Activated CD4-positive, alpha-beta T cell treated with anti-CD3 and anti-CD28 coated beads, Interleukin-2, amount 50 U/mL, for 1 hour (primary cell): ENCODE measurements around the gene ZBED6.
"Not testable (repeated sequence)": the region's sequence is repeated elsewhere in the genome, so short reads cannot be mapped to it uniquely, and the experiment has no call there.

Experiments
- DNase-seq: peaks from one replicate; pipeline ENCODE4 v3.0.0-alpha.2; 2020

The ZBED6 gene

DNA sequence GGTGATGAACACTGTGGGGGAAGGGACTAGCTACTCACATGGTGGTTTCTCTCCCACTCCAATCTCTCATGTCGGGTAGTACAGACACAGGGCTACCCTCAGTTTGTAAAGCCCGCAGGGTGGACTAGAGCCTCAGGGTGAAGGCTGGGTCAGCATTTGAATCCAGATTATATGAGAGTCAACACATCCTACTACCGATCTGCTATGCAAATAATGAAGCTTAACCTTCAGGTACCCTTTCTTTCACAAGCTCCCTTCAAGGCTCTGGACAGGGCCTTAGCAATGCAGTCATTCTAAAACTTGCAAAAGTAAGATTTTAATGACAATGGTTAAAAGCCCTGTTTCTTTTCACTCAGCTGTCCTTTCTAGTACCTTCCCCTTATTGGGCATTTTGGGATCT lies 5.5 kb upstream of the ZBED6 start:
- no peak for DNase-seq

DNA sequence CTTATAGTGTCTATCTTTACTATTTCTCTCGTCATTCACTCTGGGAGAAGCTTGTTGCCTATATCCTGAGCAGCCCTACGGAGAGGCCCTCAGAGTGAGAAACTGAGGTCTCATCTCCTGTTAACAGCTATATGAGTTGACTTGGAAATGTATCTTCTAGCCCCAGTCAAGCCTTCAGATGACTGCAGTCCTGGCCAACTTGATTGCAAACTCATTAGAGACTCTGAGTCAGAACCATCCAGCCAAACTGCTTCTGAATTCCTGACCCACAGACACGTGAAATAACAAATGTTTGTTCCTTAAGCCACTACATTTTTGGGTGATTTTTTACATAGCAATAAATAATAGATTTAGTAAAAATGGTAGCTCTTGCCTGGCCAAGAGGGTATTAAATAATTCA lies 3.9 kb upstream of the ZBED6 start:
- DNase-seq = no peak

- no peak for DNase-seq
These were observed 2.9 kb upstream of the ZBED6 start for GRCh38 chr1:203792486-203792885.

GRCh38 chr1:203793561-203793960 lies 1.9 kb upstream of the ZBED6 start:
- not testable (repeated sequence) for DNase-seq

- no peak for DNase-seq
These were observed 521 bp upstream of the ZBED6 start for GRCh38 chr1:203794764-203795440.

GRCh38 chr1:203796236-203796605 lies 798 bp downstream of the ZBED6 start:
- no peak for DNase-seq

GRCh38 chr1:203797216-203797615 lies 1.8 kb downstream of the ZBED6 start:
- no peak for DNase-seq

- DNase-seq = no peak
These were observed 2.7 kb downstream of the ZBED6 start for GRCh38 chr1:203797948-203798655.

DNA sequence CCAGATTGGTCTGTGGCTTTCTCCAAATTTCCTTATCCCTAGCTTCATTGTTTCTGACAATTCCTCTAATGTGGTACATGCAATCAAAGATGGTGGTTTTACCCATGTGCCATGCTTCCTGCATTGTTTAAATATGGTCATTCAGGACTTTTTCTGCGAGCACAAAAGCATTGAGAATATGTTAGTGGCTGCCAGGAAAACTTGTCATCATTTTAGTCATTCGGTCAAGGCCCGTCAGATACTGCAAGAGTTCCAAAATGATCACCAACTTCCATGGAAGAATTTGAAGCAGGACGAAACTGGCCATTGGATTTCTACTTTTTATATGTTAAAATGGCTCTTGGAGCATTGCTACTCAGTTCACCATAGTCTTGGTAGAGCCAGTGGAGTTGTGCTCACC lies 3.7 kb downstream of the ZBED6 start:
- no peak for DNase-seq

- DNase-seq = no peak
These were observed 4.5 kb downstream of the ZBED6 start for GRCh38 chr1:203799971-203800370.

- no peak for DNase-seq
These were observed 10.3 kb downstream of the ZBED6 start for GRCh38 chr1:203805689-203806088.

DNA sequence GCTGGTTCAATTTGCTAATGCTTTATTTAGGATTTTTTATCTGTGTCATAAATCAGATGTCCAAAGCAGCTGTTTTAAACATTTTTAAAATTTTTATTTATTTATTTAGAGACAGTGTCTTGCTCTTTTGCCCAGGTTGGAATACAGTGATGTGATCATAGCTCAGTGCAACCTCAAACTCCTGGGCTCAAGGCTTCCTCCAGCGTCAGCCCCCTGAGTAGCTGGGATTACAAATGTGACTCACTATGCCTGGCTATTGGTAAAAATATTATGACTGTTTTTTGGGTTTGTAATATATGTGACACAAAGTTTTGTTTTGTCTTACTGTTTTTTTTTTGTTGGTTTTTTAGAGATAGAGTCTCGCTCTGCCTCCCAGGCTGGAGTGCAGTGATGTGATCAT lies 11.8 kb downstream of the ZBED6 start:
- DNase-seq = no peak

DNA sequence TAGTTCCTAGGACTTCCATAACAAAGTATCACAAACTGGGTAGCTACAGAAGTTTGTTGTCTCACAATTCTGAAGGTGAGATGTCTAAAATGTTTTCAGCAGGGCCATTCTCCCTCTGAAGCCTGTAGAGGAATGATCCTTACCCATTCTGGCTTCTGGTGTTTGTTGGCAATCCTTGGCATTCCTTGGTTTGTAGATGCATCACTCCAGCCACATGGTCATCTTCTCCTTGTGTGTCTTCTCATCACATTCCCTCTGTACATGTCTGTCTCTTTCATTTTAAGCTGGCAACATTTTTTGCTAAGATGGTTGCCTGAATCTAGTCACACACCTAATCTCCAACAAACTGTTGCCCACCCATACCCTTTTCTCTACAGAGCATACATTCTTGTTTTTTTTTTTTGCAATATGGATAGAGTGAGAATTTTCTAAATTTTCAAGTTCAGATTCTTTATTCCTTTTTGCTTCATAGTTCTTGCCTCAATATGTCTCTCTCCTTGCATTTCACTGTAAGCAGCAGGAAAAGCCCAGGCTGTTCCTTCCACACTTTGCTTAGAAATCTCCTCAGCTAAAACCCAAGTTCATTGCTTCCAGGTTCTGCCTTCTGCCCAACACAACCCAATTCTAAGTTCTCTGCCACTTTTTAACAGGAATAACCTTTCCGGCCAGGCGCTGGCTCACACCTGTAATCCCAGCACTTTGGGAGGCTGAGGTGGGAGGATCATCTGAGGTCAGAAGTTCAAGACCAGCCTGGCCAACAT lies 18.3 kb downstream of the ZBED6 start:
- no peak for DNase-seq

GRCh38 chr1:203818399-203818798 lies 23.0 kb downstream of the ZBED6 start:
- no peak for DNase-seq

- DNase-seq = no peak
These were observed 27.9 kb downstream of the ZBED6 start for GRCh38 chr1:203823306-203823705.

DNA sequence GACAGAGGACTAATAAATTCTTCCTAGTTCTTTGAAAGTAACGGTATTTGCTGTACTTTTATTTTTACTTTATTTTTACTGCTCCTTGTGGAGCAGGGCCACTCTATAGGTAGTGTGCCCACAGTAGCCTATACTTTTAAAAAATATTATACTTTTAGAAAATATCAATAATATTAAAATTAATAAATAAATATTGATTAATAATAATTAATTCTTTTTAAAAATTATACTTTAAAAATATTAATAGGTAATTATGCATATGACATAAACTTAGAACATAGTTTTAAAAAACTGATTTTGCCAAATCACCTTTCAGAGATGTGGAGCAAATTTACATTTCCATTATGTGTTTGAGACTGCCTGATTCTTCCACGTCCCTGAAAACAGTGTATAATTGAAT lies 30.8 kb downstream of the ZBED6 start:
- DNase-seq = no peak

DNA sequence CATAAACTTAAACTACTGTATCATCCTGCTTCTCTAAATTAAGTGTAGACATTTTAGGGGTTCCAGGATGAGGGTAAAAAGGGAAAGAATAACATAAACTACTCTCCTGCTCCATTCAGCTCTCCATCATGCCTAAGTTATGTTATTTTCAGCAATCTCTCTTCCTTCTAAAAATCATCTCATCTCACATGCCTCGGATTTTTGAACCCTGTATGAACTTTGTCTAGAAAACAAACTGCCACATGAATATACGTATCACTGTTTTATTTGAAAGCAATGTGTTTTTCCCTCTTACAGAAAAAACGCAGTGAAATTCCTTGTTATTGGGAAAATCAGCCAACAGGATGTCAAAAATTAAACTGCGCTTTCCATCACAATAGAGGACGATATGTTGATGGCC lies 32.6 kb downstream of the ZBED6 start:
- DNase-seq = no peak

GRCh38 chr1:203828503-203828902 lies 33.1 kb downstream of the ZBED6 start:
- no peak for DNase-seq

DNA sequence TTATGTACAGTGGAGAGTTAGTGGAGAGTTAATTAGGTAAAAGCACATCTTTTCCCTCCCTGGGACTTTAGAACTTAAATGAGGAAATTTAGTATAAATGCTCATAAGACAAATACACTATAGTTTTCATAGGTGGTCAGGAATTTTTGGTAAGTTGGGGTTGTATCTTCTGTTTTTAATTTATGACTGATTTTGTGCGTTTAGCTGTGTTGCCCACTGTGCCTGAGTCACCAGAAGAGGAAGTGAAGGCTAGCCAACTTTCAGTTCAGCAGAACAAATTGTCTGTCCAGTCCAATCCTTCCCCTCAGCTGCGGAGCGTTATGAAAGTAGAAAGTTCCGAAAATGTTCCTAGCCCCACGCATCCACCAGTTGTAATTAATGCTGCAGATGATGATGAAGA lies 33.8 kb downstream of the ZBED6 start:
- not testable (repeated sequence) for DNase-seq

GRCh38 chr1:203835476-203835875 lies 40.1 kb downstream of the ZBED6 start:
- no peak for DNase-seq

GRCh38 chr1:203839081-203839480 lies 43.7 kb downstream of the ZBED6 start:
- DNase-seq = no peak

DNA sequence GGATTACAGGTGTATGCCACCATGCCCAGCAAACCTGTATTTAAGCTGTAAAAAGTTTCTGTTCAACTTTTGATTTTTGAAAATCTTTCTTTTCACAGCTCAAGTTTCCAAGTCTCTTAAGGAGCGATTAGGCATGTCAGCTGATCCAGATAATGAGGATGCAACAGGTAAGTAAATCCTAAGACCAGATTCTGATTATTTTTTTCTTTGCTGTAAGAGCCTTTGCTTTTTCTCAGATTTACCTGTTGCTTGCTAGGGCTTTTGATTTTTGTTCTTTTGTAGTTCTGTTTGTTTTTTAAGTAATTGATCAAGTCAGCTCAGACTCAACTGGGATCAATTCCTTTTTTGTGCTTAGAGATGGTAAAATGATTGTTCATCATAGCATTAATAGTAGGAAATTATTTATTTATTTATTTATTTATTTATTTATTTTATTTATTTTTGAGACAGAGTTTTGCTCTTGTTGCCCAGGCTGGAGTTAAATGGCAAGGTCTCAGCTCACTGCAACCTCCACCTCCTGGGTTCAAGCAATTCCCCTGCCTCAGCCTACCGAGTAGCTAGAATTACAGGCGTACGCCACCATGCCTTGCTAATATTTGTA lies 44.9 kb downstream of the ZBED6 start:
- DNase-seq = no peak

- no peak for DNase-seq
These were observed 47.1 kb downstream of the ZBED6 start for GRCh38 chr1:203842559-203842876.

DNA sequence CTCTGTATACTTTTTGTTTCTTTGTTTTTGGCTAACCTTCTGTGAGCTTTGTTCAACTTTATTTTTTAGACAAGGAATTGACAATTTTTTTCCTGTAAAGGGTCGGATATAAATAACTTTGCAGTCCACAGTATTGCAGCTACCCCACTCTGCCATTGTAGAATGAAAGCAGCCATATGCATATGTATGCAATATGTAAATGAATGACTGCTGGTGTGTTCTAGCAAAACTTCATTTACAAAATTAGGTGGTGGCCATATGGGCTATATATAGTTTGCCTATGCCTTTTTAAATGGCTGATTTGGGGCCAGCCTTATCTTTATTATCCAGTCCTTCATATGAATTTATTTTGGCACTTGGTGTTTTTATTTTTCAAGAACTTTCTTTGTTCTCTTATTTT lies 48.0 kb downstream of the ZBED6 start:
- no peak for DNase-seq
